Neural progenitor cell (in vitro differentiated cells): ENCODE data around the gene LRRC49.

Experiments
- EZH2phosphoT487 ChIP-seq: fragments of 200-600 bp; sonication (generic); IDR thresholded peaks from 2 replicates; pipeline ENCODE4 v1.6.1; 2017; ENCODE audit warnings: antibody characterized with exemption
- TF ChIP-seq, protein P1 (sequence below): fragments of 200-600 bp; sonication (generic); IDR thresholded peaks from 2 replicates; pipeline ENCODE4 v1.5.1; 2017; ENCODE audit warnings: antibody characterized with exemption, mild to moderate bottlenecking

DNA sequence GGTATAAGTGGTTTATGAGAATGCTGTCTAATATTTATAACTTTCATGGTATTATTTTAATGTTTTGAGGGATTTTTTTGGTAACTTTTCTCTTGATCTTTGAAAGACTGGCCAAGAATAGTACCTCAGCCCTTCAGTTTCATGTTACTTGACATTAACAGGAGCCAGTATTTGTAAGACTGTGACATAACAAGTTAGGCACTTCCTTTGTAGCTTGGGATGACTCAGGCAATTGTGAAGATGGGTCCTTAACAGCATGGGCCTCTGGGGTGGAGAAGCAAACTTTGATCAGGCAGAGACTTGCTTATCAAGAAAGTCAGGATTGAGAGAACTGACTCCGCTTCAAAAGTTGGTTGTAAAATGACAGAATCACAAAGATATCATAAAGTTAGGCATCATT, 9.5 kb downstream of the LRRC49 start:
- no peak for TF ChIP-seq EZH2phosphoT487
- TF ChIP-seq, protein P1, sequence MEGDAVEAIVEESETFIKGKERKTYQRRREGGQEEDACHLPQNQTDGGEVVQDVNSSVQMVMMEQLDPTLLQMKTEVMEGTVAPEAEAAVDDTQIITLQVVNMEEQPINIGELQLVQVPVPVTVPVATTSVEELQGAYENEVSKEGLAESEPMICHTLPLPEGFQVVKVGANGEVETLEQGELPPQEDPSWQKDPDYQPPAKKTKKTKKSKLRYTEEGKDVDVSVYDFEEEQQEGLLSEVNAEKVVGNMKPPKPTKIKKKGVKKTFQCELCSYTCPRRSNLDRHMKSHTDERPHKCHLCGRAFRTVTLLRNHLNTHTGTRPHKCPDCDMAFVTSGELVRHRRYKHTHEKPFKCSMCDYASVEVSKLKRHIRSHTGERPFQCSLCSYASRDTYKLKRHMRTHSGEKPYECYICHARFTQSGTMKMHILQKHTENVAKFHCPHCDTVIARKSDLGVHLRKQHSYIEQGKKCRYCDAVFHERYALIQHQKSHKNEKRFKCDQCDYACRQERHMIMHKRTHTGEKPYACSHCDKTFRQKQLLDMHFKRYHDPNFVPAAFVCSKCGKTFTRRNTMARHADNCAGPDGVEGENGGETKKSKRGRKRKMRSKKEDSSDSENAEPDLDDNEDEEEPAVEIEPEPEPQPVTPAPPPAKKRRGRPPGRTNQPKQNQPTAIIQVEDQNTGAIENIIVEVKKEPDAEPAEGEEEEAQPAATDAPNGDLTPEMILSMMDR: no peak
